OCI-LY3 (cell line): Measurements from ENCODE around the gene RPH3AL.

Experiments
- H2AFZ ChIP-seq: fragments of 200-600, 300-600 bp; shearing (Covaris generic); 2 replicates; pipeline ENCODE4 v1.6.0; 2014; ENCODE audit warnings: antibody characterized with exemption, low read depth, low read length
- H3K27ac ChIP-seq: fragments of 200-600, 300-600 bp; sonication (generic); 2 replicates; pipeline ENCODE4 v1.5.1; 2014; ENCODE audit warnings: mild to moderate bottlenecking, low read length, moderate library complexity, mixed read lengths
- H3K27me3 ChIP-seq: fragments of 200-600, 300-600 bp; sonication (generic); 2 replicates; pipeline ENCODE4 v1.6.1; 2014; ENCODE audit warnings: low read depth, low read length, mixed read lengths
- H3K36me3 ChIP-seq: fragments of 200-600, 300-600 bp; sonication (generic); replicated peaks from 2 replicates; pipeline ENCODE3; 2014; ENCODE audit warnings: low read depth, low read length, mixed read lengths
- H3K4me1 ChIP-seq: fragments of 300-600, 200-600 bp; sonication (generic); 2 replicates; pipeline ENCODE4 v1.6.1; 2014; ENCODE audit warnings: low read length, mixed read lengths
- H3K4me2 ChIP-seq: fragments of 200-600, 300-600 bp; sonication (generic); 2 replicates; pipeline ENCODE4 v1.6.1; 2014; ENCODE audit warnings: low read length, mixed read lengths
- H3K4me3 ChIP-seq: fragments of 300-600, 200-600 bp; sonication (generic); 2 replicates; pipeline ENCODE4 v1.5.1; 2014; ENCODE audit warnings: antibody characterized with exemption, mild to moderate bottlenecking, low read length, moderate library complexity
- H3K79me2 ChIP-seq: fragments of 300-600, 200-600 bp; shearing (Covaris generic); 2 replicates; pipeline ENCODE4 v1.6.1; 2014; ENCODE audit warnings: mild to moderate bottlenecking, low read length, mixed read lengths
- H3K9ac ChIP-seq: fragments of 300-600, 200-600 bp; shearing (Covaris generic); 2 replicates; pipeline ENCODE4 v1.6.0; 2014; ENCODE audit warnings: mild to moderate bottlenecking, low read length, moderate library complexity
- H3K9me3 ChIP-seq: fragments of 200-600, 300-600 bp; shearing (Covaris generic); 2 replicates; pipeline ENCODE4 v1.6.1; 2014; ENCODE audit warnings: low read length, mixed read lengths; ENCODE audit not compliant: insufficient read depth
- H4K20me1 ChIP-seq: fragments of 200-600, 300-600 bp; sonication (generic); 2 replicates; pipeline ENCODE4 v1.6.1; 2016; ENCODE audit warnings: low read length, mixed read lengths; ENCODE audit not compliant: insufficient read depth
- CTCF ChIP-seq: fragments of 200-600, 300-600 bp; sonication (generic); IDR thresholded peaks from 2 replicates; pipeline ENCODE4 v1.5.1; 2014; ENCODE audit warnings: antibody characterized with exemption, low read length, low read depth
- EZH2phosphoT487 ChIP-seq: fragments of 200-600 bp; shearing (Covaris generic); IDR thresholded peaks from 2 replicates; pipeline ENCODE4 v1.6.1; 2018; ENCODE audit warnings: antibody characterized with exemption, mixed run types, low read depth

RPH3AL gene

GRCh38 chr17:352421-353212, at the start of gene RPH3AL:
Gene RPH3AL (minus strand): TSS chr17:352807. CDS start chr17:327543, 25,264 bp downstream.
- no peak within 1 kb of the TSS for H3K9ac ChIP-seq
- no peaks in the 10 kb centered on the region for H3K79me2 ChIP-seq
- no peak within 1 kb of the TSS for H3K27ac ChIP-seq
- TF ChIP-seq EZH2phosphoT487 = no peak
- TF ChIP-seq CTCF = no peak
- no peak within 1 kb of the TSS for H2AFZ ChIP-seq
- no peak within 1 kb of the TSS for H3K4me3 ChIP-seq
- no peaks in the 10 kb centered on the region for H3K9me3 ChIP-seq
- no peaks in the 10 kb centered on the region for H3K27me3 ChIP-seq
- no peaks in the 10 kb centered on the region for H3K4me1 ChIP-seq
- no peaks in the 10 kb centered on the region for H4K20me1 ChIP-seq
- H3K4me2 ChIP-seq = no peak within 1 kb of the TSS
- no peaks in the 10 kb centered on the region for H3K36me3 ChIP-seq

GRCh38 chr17:400257-400656, 47.6 kb upstream of the RPH3AL start:
- H2AFZ ChIP-seq = no peak overlapping the region
- no peaks in the 10 kb centered on the region for H3K9me3 ChIP-seq
- H3K4me2 ChIP-seq = no peak overlapping the region
- no peak overlapping the region for H3K27ac ChIP-seq
- no peaks in the 10 kb centered on the region for H3K27me3 ChIP-seq
- H4K20me1 ChIP-seq = no peaks in the 10 kb centered on the region
- H3K79me2 ChIP-seq = no peaks in the 10 kb centered on the region
- no peaks in the 10 kb centered on the region for H3K36me3 ChIP-seq
- no peak overlapping the region for H3K9ac ChIP-seq
- no peak for TF ChIP-seq EZH2phosphoT487
- no peak for TF ChIP-seq CTCF
- no peaks in the 10 kb centered on the region for H3K4me1 ChIP-seq
- no peak overlapping the region for H3K4me3 ChIP-seq

- no peaks in the 10 kb centered on the region for H3K36me3 ChIP-seq
- no peaks in the 10 kb centered on the region for H4K20me1 ChIP-seq
These were observed 44.2 kb upstream of the RPH3AL start for GRCh38 chr17:396788-397187.

GRCh38 chr17:395974-396373, 43.4 kb upstream of the RPH3AL start:
- H3K9ac ChIP-seq = no peak overlapping the region
- H4K20me1 ChIP-seq = no peaks in the 10 kb centered on the region
- H3K9me3 ChIP-seq = no peaks in the 10 kb centered on the region
- H3K4me2 ChIP-seq = no peak overlapping the region
- no peak overlapping the region for H3K4me3 ChIP-seq
- no peaks in the 10 kb centered on the region for H3K79me2 ChIP-seq
- no peaks in the 10 kb centered on the region for H3K4me1 ChIP-seq
- no peak overlapping the region for H3K27ac ChIP-seq
- no peaks in the 10 kb centered on the region for H3K27me3 ChIP-seq
- no peak overlapping the region for H2AFZ ChIP-seq
- no peaks in the 10 kb centered on the region for H3K36me3 ChIP-seq
- TF ChIP-seq CTCF = no peak
- TF ChIP-seq EZH2phosphoT487 = no peak

More at GRCh38 chr17:396788-397187, 44.2 kb upstream of the RPH3AL start:
- H3K4me3 ChIP-seq = no peak overlapping the region
- H3K27ac ChIP-seq = no peak overlapping the region
- no peaks in the 10 kb centered on the region for H3K27me3 ChIP-seq
- TF ChIP-seq CTCF (no peak), EZH2phosphoT487 (no peak)
- no peak overlapping the region for H3K9ac ChIP-seq
- no peaks in the 10 kb centered on the region for H3K9me3 ChIP-seq
- H3K79me2 ChIP-seq = no peaks in the 10 kb centered on the region
- H3K4me1 ChIP-seq = no peaks in the 10 kb centered on the region
- no peak overlapping the region for H2AFZ ChIP-seq
- no peak overlapping the region for H3K4me2 ChIP-seq
